Measurements from ENCODE around the gene ZNF418.

DNA sequence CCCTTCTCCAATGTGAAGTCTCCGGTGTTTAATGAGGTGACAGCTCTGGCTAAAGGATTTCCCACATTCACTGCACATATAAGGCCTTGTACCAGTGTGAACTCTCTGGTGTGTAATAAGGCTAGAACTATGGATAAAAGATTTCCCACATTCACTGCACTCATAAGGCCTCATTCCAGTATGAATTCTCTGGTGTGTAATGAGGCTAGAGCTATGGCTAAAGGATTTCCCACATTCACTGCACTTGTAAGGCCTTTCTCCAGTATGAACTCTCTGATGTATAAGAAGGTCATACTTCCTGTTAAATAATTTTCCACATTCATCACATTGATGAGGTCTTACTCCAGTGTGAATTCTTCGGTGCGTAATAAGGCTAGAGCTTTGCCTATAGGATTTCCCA, 6.4 kb upstream of the ZNF418 start:
- no peak for TF ChIP-seq EZH2 (IDR thresholded peaks at IDR 0.05; ENCODE audit: low read length, missing control alignments)
- TF ChIP-seq, protein P1, sequence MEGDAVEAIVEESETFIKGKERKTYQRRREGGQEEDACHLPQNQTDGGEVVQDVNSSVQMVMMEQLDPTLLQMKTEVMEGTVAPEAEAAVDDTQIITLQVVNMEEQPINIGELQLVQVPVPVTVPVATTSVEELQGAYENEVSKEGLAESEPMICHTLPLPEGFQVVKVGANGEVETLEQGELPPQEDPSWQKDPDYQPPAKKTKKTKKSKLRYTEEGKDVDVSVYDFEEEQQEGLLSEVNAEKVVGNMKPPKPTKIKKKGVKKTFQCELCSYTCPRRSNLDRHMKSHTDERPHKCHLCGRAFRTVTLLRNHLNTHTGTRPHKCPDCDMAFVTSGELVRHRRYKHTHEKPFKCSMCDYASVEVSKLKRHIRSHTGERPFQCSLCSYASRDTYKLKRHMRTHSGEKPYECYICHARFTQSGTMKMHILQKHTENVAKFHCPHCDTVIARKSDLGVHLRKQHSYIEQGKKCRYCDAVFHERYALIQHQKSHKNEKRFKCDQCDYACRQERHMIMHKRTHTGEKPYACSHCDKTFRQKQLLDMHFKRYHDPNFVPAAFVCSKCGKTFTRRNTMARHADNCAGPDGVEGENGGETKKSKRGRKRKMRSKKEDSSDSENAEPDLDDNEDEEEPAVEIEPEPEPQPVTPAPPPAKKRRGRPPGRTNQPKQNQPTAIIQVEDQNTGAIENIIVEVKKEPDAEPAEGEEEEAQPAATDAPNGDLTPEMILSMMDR (conservative IDR thresholded peaks at IDR 0.05 in 1 of 2, IDR thresholded peaks at IDR 0.05 in 1 of 2; ENCODE audit: low read depth in 1 of 2, low read length in 2 of 2): no peak
